VCaP (cell line): ENCODE measurements around the gene USH2A.
"Not testable (repeated sequence)": the region's sequence is repeated elsewhere in the genome, so short reads cannot be mapped to it uniquely, and the experiment has no call there.

Experiments
- H3K27ac ChIP-seq: fragments of 450-650 bp; 2 replicates; pipeline ENCODE4 v1.5.1; 2017
- TF ChIP-seq, protein P1 (sequence below): fragments of 450-650 bp; conservative IDR thresholded peaks from 2 replicates; pipeline ENCODE4 v1.5.1; 2017; ENCODE audit warnings: mild to moderate bottlenecking, moderate library complexity

Gene USH2A

DNA sequence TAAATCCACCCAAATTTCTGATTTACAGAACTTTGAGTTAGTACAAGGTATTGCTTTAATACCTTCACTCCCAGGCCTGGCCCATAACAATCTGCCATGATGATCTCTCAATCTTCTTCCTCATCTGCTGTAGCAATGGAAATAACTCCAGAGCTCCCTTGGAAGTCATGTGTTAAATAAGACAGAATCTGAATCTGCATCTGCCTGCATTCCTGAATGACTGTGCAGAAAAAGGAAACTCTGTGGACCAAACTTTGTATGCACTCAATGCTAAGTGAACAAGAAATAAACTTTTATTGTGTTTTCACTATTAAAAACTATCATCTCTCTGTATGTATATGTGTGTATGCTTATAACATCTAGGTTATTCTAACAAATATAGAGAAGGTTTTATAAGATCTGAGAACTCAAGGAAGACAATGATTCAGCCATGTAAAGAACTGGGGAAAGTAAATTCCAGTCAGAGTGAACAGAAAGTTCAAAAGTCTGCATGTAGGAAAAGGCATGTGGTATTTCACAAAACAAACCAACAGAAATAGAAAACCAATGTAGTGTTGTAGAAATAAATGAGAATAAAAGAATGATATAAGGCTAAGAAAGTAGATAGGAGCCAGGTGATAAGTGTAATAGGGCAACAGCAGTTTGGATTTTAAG is 390.2 kb downstream of the USH2A start:
- TF ChIP-seq, protein P1, sequence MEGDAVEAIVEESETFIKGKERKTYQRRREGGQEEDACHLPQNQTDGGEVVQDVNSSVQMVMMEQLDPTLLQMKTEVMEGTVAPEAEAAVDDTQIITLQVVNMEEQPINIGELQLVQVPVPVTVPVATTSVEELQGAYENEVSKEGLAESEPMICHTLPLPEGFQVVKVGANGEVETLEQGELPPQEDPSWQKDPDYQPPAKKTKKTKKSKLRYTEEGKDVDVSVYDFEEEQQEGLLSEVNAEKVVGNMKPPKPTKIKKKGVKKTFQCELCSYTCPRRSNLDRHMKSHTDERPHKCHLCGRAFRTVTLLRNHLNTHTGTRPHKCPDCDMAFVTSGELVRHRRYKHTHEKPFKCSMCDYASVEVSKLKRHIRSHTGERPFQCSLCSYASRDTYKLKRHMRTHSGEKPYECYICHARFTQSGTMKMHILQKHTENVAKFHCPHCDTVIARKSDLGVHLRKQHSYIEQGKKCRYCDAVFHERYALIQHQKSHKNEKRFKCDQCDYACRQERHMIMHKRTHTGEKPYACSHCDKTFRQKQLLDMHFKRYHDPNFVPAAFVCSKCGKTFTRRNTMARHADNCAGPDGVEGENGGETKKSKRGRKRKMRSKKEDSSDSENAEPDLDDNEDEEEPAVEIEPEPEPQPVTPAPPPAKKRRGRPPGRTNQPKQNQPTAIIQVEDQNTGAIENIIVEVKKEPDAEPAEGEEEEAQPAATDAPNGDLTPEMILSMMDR: no peak

DNA sequence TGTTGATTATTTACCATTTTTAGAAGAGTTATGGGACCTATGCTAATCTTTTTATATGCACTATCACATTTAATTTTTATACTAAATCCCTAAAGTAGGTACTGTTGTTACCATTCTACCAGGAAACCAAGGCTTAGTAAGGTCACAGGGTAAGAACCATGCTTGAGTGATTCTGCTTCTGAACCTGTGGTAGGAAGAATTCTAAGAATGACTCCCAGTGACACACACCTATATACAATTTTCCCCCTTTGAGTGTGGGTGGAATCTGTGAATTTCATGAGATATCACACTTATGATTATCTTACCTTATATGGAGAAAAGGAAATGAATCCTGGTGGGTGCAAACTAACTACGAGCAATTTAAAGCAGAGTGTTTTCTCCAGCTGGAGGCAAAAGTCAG is 391.0 kb downstream of the USH2A start:
- no peak overlapping the region for H3K27ac ChIP-seq
- TF ChIP-seq, protein P1: no peak

More for the DNA sequence above, 390.2 kb downstream of the USH2A start:
- no peak overlapping the region for H3K27ac ChIP-seq

- TF ChIP-seq, protein P1: no peak
- no peak overlapping the region for H3K27ac ChIP-seq
These were observed 394.6 kb downstream of the USH2A start for GRCh38 chr1:216028631-216029030.

DNA sequence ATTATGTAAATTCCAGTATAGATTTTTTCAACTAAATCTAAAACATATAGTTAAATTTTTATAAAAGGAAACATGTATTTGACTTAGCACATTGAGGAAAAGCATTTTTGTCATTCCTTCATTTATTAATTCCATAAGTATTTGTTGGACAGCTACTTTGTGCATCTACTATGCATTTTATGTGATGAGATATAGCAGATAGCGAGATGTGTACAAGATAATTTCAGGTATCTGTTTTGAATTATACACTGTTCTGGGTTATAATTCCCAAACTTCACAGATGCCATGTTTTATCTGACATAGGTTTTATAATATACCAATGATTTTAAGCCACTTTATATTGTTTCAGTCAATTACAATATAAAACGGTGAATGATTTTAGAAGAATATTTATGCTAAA is 398.7 kb downstream of the USH2A start:
- TF ChIP-seq, protein P1: no peak
- H3K27ac ChIP-seq: no peak overlapping the region

- TF ChIP-seq, protein P1: no peak
- H3K27ac ChIP-seq: no peak overlapping the region
These were observed 402.4 kb downstream of the USH2A start for GRCh38 chr1:216020743-216021345.

GRCh38 chr1:216015116-216015515 is 408.1 kb downstream of the USH2A start:
- no peak overlapping the region for H3K27ac ChIP-seq
- TF ChIP-seq, protein P1: no peak

GRCh38 chr1:216014086-216014485 is 409.2 kb downstream of the USH2A start:
- TF ChIP-seq, protein P1: no peak
- no peak overlapping the region for H3K27ac ChIP-seq

DNA sequence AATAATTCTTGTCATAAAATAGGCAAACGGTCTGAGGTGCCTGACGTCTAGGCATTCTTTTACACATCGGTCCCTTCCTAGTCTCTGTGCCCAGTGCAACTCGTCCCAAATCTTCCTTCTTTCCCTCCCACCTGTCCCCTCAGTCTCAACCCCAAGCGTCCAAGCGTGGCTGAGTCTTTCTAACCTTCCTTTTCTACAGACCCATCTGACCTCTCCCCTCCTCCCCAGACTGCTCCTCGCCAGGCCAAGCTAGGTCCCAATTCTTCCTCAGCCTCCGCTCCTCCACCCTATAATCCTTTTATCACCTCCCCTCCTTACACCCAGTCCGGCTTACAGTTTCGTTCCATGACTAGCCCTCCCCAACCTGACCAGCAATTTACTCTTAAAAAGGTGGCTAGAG is 413.8 kb downstream of the USH2A start:
- not testable (repeated sequence) for H3K27ac ChIP-seq
